NCI-H2196 (cell line): ENCODE data around the gene MCRIP1.

ENCODE experiments used
- DNase-seq: peaks from one replicate; lab custom pipeline; 2025; ENCODE audit not compliant: unreplicated experiment; lab: John Stamatoyannopoulos, UW

Gene MCRIP1

GRCh38 chr17:81821603-81822311, 11.3 kb downstream of the MCRIP1 start:
- peak; percentile 99 for DNase-seq

DNA sequence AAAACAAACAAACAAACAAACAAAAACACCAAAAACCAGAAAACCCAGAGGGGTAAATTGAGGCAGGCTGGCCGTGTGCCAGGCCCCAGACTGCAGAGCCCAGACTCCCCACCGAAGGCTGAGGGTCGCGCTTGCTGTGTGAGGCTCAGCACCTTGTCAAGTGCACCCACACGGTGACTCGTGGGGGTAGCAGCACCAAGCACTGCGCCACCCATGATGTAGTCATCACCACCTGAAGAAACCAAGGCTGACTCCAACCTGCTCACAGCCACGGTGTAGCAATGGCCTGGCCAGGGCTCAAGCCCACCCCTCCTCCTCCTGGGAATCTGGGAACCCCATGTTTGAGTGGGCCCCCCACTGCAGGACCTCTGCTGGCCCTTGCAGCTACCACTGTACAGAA, 11.9 kb downstream of the MCRIP1 start:
- no peak for DNase-seq

DNA sequence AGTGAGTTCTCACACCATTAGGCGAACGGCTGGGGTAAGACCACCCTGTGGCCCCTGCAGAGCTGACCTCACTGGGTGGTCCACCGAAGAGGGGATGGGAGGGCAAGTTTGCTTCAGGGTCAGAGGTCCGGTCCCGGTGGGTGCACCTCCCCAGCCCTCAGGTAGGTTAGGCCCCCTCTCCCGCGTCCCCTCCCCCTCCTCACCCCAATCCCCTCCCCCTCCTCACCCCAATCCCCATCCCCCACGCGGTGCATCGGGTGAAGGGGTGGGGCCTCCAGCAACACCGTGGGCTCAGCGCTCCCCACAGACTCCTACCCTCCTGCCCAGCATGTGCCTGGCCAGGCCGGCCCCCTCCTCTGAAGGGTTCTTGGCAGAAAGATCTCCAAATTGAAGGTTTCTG, 13.4 kb downstream of the MCRIP1 start:
- no peak for DNase-seq

GRCh38 chr17:81817758-81818147, 15.3 kb downstream of the MCRIP1 start:
- no peak for DNase-seq

GRCh38 chr17:81815646-81815986, 17.5 kb downstream of the MCRIP1 start:
- no peak for DNase-seq

- DNase-seq = peak; percentile 73
Observed at GRCh38 chr17:81814748-81815645, 18.1 kb downstream of the MCRIP1 start.

- no peak for DNase-seq
Observed at GRCh38 chr17:81813861-81814683, 19.0 kb downstream of the MCRIP1 start.

GRCh38 chr17:81813371-81813684, 19.8 kb downstream of the MCRIP1 start:
- no peak for DNase-seq

DNA sequence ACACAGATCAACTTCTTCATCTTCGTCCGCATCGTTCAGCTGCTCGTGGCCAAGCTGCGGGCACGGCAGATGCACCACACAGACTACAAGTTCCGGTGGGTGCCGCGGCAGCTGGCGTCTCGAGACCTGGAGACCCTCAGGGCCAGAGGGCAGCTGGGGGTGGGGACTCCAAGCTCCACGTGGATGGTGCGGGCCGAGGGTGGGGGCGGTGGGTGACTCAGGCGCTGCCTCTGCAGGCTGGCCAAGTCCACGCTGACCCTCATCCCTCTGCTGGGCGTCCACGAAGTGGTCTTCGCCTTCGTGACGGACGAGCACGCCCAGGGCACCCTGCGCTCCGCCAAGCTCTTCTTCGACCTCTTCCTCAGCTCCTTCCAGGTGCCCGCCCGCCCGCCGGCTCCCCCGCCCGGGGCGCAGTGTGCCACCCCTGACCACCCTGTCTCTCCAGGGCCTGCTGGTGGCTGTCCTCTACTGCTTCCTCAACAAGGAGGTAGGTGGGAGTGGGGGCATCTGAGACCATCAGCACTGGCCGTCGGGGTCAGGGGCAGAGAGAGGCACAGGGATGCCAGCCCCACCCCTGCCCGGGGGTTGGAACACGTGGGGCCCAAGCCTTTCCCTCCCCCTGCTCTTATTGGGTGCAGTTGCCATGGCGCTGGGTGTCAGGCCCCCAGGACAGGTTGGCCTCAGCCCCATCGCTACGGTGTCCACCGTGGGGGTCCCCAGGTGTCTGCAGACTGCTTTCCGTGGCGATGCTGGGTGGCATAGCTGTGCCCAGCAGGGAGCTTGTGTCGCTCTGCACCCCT, 20.3 kb downstream of the MCRIP1 start:
- no peak for DNase-seq

DNA sequence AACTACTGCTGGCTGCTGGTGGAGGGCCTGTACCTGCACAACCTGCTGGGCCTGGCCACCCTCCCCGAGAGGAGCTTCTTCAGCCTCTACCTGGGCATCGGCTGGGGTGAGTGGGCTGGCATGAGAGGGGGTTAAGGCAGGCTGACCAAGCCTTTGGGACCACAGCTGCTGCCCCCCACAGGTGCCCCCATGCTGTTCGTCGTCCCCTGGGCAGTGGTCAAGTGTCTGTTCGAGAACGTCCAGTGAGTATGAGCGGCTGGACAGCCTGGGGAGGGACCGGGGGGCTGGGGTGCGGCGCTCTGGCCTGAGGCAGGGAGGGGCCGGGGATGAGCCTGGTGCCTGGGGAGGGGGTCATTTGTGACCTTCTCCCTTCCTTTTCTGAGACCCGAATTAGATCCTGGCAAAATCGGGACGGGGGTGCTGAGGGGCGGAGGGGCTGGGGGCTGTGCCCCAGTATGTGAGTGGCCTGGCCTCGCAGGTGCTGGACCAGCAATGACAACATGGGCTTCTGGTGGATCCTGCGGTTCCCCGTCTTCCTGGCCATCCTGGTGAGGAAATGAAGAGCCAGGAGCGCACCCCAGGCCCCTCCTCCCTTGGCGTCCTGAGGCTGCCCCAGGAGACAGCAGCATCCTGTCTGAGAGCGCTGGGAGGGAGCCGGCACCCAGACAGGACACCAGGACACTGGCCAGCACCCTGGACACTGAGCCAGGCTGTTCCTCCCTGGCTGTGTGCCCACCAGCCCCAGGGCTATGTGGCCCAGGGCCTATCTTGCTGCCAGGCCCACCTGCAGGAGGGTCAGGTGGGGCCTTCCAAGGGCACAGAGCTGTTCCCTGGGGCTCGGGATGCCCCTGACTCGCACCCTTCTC, 21.2 kb downstream of the MCRIP1 start:
- DNase-seq = no peak

GRCh38 chr17:81810892-81811704, 22.0 kb downstream of the MCRIP1 start:
- DNase-seq = no peak

GRCh38 chr17:81810476-81810875, 22.6 kb downstream of the MCRIP1 start:
- DNase-seq = no peak

- DNase-seq = no peak
Observed at GRCh38 chr17:81809556-81809998, 23.5 kb downstream of the MCRIP1 start.

GRCh38 chr17:81808778-81809555, 24.1 kb downstream of the MCRIP1 start:
- no peak for DNase-seq

GRCh38 chr17:81807839-81808238, 25.3 kb downstream of the MCRIP1 start:
- no peak for DNase-seq

- DNase-seq = no peak
Observed at GRCh38 chr17:81807210-81807719, 25.8 kb downstream of the MCRIP1 start.

DNA sequence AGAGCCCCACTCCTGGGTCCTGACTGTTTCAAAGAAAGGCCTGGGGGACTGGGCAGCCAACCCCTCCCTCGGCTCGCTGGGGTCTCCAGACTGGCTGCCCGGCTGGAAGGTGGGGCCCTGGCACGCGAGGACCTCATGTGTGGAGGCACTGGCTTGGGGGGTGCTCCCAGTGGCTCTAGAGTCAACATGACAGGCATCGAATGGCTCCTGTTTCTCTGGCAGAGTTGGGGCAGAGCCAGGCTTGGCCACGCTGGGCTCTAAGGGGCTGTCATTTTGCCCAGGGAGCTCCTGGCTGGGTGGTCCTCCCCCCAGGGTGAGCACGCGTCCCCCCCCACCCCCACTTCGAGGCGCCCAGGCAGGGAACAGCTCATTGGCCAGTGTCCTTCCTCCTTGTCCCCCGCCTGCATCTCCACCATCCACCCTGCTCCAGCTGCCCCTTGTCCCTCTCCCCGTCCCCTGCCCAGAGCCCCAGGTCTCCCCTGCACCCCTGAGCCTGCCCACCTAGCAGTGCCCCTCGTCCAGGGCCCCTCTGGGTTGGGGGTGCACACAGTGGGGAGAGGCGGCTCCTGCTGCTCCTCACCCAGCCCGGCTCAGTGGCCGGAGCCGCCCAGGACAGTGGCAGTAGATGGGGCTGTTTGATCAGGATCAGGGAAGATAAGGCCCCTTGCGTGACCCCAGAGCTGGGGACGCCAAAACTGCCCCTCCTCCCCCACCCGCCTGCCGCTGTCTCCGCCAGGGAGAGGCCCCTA, 26.5 kb downstream of the MCRIP1 start:
- no peak for DNase-seq
